ENCODE data around the gene SYNDIG1L. TPM values are rescaled to one million over a fixed set of nuclear protein-coding genes. Genes with fewer than 3 reads are reported as not detected.

The SYNDIG1L gene
- total and polyA plus RNA-seq, 3 donors from 2014 or later: 0.16 to 0.25 (median 0.21) TPM

DNA sequence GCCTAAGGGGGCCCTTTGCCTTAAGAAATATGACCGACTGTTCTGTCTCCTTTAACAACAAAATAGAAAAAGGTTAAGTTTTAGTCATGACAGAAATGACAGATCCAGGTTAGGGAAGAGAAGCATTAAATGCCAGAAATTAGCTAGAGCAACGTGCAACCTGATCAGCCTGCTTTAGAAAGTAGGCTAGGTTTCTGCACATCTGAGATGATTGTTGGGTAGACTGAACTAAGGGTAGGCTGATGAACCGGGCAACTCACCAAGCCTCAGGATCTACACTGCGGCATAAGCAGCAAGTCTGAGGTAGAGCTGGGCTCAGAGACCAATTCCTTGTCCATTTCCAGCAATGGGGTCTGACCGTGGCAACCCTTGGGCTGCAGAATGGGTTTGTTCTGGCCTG is 37.7 kb upstream of the SYNDIG1L start:
- no peak for TF ChIP-seq POLR2A (IDR thresholded peaks at IDR 0.05)
- TF ChIP-seq, protein P1, sequence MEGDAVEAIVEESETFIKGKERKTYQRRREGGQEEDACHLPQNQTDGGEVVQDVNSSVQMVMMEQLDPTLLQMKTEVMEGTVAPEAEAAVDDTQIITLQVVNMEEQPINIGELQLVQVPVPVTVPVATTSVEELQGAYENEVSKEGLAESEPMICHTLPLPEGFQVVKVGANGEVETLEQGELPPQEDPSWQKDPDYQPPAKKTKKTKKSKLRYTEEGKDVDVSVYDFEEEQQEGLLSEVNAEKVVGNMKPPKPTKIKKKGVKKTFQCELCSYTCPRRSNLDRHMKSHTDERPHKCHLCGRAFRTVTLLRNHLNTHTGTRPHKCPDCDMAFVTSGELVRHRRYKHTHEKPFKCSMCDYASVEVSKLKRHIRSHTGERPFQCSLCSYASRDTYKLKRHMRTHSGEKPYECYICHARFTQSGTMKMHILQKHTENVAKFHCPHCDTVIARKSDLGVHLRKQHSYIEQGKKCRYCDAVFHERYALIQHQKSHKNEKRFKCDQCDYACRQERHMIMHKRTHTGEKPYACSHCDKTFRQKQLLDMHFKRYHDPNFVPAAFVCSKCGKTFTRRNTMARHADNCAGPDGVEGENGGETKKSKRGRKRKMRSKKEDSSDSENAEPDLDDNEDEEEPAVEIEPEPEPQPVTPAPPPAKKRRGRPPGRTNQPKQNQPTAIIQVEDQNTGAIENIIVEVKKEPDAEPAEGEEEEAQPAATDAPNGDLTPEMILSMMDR (IDR thresholded peaks at IDR 0.05): no peak
- intact Hi-C loops (cut with DNase I; ENCODE audit: low total_unique reads): no loop called here

DNA sequence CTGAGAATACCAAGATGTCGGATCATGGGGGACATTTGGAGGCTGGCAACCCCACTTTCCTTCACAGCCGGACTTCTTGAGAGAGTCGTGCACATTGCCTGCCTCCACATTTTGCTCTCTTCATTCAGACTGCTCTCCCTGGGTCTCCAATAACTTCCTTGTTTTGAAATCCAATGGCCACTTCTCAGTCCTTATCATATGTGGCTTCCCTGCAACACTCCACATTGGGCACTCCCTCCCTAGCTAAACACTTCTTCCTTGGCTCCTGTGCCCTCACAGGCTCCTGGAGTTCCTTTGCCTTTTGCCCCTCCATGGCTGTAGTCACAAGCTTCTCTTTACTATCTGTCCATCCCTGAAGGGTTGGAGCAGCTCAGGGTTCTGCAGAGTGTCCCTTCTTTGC is 37.0 kb upstream of the SYNDIG1L start:
- Histone ChIP-seq H3K36me3 (ENCODE audit: low read depth, missing control alignments) (no peaks in the 10 kb centered on the region), H3K9me3 (no peaks in the 10 kb centered on the region), H3K4me3 (no peak overlapping the region), H3K27me3 (no peaks in the 10 kb centered on the region), H3K27ac (no peak overlapping the region), H3K4me1 (peaks cover 4% of the 10 kb centered on the region)
- DNase-seq: no peak
- 88 to 91% methylated on average over 3 of the region's 3 CpGs for WGBS, 2 donors
- TF ChIP-seq, protein P1 (IDR thresholded peaks at IDR 0.05): no peak
- TF ChIP-seq POLR2A (IDR thresholded peaks at IDR 0.05): no peak
- intact Hi-C loops (cut with DNase I; ENCODE audit: low total_unique reads): no loop called here

More for the DNA sequence above, 37.7 kb upstream of the SYNDIG1L start:
- WGBS, 2 donors: 92 to 93% methylated on average over 5 of the region's 5 CpGs
- H3K36me3 ChIP-seq (ENCODE audit: low read depth, missing control alignments): no peaks in the 10 kb centered on the region
- no peak overlapping the region for H3K4me3 ChIP-seq
- peaks cover 11% of the 10 kb centered on the region for H3K4me1 ChIP-seq
- DNase-seq: no peak
- H3K27me3 ChIP-seq: no peaks in the 10 kb centered on the region
- H3K27ac ChIP-seq: no peak overlapping the region
- no peaks in the 10 kb centered on the region for H3K9me3 ChIP-seq

DNA sequence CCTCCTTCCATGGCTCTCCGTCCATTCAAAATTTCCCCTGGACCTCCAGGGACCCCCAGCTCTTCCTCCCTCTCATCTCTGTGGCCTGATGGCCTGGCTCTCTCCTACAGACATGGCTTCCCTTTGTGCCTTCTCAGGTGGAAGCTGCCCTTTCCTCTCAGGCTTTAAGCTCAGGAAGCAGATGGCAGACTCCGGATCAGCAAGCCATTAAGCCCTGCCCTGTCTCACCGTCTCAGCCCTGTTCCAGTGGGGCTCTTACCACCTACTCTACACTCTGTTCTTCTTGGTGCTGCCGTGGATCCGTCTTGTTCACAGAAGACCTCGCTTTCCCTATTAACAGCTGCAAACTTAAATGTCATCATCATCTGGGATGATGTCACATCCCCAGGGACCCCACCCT is 34.0 kb upstream of the SYNDIG1L start:
- intact Hi-C loops (cut with DNase I; ENCODE audit: low total_unique reads): no loop called here
- WGBS, 2 donors: 75 to 91% methylated on average over 6 of the region's 6 CpGs

DNA sequence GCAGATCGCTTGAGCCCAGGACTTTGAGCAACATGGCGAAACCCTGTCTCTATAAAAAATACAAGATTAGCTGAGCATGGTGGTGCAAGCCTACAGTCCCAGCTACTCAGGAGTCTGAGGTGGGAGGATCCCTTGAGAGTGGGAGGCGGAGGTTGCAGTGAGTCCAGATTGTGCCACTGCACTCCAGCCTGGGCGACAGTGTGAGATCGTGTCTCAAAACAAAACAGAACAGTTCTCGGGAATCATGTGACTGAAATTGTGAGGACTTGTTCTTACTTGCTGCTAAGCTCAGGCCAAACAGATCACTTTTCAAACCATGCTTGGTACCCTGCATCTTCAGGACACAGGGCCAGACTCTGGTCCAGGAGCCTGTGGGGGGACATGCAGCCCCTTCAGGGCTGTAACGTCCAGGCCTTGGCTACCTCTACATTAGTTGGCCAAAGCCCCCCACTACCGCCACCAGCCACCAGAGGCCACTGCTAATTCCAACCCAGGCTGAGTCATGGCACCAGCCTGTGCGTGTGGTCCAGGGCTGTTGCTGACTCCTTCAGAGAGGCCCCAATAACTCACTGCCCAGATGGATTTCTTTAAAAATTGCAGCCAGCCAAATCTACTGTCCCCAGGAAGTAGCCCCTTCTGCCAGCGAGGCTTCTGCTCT is 33.4 kb upstream of the SYNDIG1L start:
- 69 to 82% methylated on average over 10 of the region's 10 CpGs for WGBS, 2 donors
- no peak for TF ChIP-seq POLR2A (IDR thresholded peaks at IDR 0.05)
- TF ChIP-seq, protein P1 (IDR thresholded peaks at IDR 0.05): peak in 2 of 3 experiments; percentile 41 to 46
- intact Hi-C loops (cut with DNase I; ENCODE audit: low total_unique reads): no loop called here
- DNase-seq: peak; percentile 64
- H3K9me3 ChIP-seq: no peaks in the 10 kb centered on the region
- H3K4me3 ChIP-seq: no peak overlapping the region
- no peaks in the 10 kb centered on the region for H3K27me3 ChIP-seq
- no peaks in the 10 kb centered on the region for H3K36me3 ChIP-seq (ENCODE audit: low read depth, missing control alignments)
- peaks cover 4% of the 10 kb centered on the region for H3K4me1 ChIP-seq
- peak overlapping the region in 1 of 2 donors; percentile 27 for H3K27ac ChIP-seq

More for the DNA sequence above, 34.0 kb upstream of the SYNDIG1L start:
- Histone ChIP-seq H3K9me3 (no peaks in the 10 kb centered on the region), H3K27me3 (no peaks in the 10 kb centered on the region), H3K4me3 (no peak overlapping the region), H3K27ac (peak overlapping the region in 1 of 2 donors; percentile 27), H3K36me3 (ENCODE audit: low read depth, missing control alignments) (no peaks in the 10 kb centered on the region), H3K4me1 (peaks cover 4% of the 10 kb centered on the region)
- DNase-seq: no peak
- TF ChIP-seq POLR2A (IDR thresholded peaks at IDR 0.05): no peak
- TF ChIP-seq, protein P1 (IDR thresholded peaks at IDR 0.05): no peak

DNA sequence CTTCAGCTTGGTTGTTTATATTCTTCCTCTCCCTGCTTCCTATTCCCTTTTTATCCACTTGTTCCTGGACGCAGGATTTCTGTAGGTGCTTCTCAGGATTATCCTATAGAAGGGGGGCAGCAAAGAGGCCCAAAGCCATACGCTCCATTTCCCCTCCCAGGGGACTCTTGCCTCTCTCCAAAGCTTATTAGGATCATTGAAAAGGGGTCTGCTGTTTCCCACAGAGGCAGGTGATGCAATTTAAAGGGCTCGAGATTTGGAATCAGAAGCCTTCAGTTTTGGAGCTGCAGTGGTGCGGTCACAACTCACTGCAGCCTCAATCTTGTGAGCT is 31.5 kb upstream of the SYNDIG1L start:
- no peaks in the 10 kb centered on the region for H3K27me3 ChIP-seq
- intact Hi-C loops (cut with DNase I; ENCODE audit: low total_unique reads): no loop called here
- H3K4me3 ChIP-seq: no peak overlapping the region
- H3K36me3 ChIP-seq (ENCODE audit: low read depth, missing control alignments): no peaks in the 10 kb centered on the region
- H3K4me1 ChIP-seq: peaks cover 4% of the 10 kb centered on the region
- no peak overlapping the region for H3K27ac ChIP-seq
- TF ChIP-seq POLR2A (IDR thresholded peaks at IDR 0.05): no peak
- TF ChIP-seq, protein P1 (IDR thresholded peaks at IDR 0.05): no peak
- DNase-seq: no peak
- no peaks in the 10 kb centered on the region for H3K9me3 ChIP-seq
- 82 to 87% methylated on average over 4 of the region's 4 CpGs for WGBS, 2 donors

Data from testis (tissue), 3 donors.